ENCODE results near the gene GGTLC1. TPM values are rescaled to one million over a fixed set of nuclear protein-coding genes. Genes with fewer than 3 reads are reported as not detected.
"Not testable (repeated sequence)": the region's sequence is repeated elsewhere in the genome, so short reads cannot be mapped to it uniquely, and the experiment has no call there.

The GGTLC1 gene
- total RNA-seq, 5 donors from 2014 or later (not counting 1 experiment from before 2014, with no cell fraction given): not detected

DNA sequence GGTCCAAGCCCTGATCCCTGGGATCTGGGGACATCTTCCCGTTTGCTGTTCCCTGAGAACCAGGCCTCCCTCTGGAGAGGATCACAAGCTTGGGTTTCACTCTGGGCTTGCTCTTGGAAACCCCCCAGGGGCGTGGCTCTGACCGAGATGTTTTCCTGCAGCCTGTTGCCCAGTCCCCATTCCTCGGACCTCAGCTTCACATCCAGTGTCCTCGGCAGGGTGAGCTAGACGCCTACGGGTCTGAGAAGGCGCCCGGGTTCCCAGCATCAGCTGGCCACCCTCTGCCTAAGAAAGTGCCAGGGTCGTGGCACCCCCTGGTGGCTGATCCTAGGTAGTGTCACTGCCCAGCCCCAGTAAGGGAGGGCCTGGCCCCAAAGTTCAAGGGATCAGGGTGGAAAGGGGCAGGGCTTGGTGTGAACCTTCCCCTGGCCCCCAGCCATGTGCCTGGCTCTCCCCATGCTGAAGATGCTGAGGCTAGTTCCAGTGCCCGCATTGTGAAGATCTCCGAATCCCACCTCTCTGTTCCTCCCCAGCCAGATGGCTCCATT, 4.0 kb downstream of the GGTLC1 start:
- H3K9me3 ChIP-seq; H3K27ac ChIP-seq (ENCODE audit: low read length); H3K27me3 ChIP-seq (replicated peaks in 1 of 2; ENCODE audit: control insufficient read depth in 2 of 2, extremely low read depth in 1 of 2, insufficient read depth in 2 of 2, low read length in 1 of 2); H3K9me3 Mint-ChIP-seq; ATAC-seq (replicated peaks in 1 of 4); H3K4me3 Mint-ChIP-seq; H3K36me3 Mint-ChIP-seq; H3K4me3 ChIP-seq (ENCODE audit: control insufficient read depth in 1 of 2, extremely low read depth in 1 of 2, low read length in 1 of 2); H3K27me3 Mint-ChIP-seq; H3K27ac Mint-ChIP-seq; H3K4me1 ChIP-seq (ENCODE audit: control insufficient read depth in 1 of 2, extremely low read depth in 1 of 2, insufficient read depth in 2 of 2, low read length in 2 of 2); POLR2A ChIA-PET; H3K4me1 Mint-ChIP-seq; CTCF ChIA-PET; H3K36me3 ChIP-seq (ENCODE audit: control insufficient read depth in 2 of 2, extremely low read depth in 1 of 2, insufficient read depth in 1 of 2, low read length in 1 of 2): not testable (repeated sequence)
- WGBS (ENCODE audit: insufficient coverage): no CpG with 5 or more reads among the region's 12 CpGs
- peak in 1 of 35 experiments; percentile 2 for DNase-seq

DNA sequence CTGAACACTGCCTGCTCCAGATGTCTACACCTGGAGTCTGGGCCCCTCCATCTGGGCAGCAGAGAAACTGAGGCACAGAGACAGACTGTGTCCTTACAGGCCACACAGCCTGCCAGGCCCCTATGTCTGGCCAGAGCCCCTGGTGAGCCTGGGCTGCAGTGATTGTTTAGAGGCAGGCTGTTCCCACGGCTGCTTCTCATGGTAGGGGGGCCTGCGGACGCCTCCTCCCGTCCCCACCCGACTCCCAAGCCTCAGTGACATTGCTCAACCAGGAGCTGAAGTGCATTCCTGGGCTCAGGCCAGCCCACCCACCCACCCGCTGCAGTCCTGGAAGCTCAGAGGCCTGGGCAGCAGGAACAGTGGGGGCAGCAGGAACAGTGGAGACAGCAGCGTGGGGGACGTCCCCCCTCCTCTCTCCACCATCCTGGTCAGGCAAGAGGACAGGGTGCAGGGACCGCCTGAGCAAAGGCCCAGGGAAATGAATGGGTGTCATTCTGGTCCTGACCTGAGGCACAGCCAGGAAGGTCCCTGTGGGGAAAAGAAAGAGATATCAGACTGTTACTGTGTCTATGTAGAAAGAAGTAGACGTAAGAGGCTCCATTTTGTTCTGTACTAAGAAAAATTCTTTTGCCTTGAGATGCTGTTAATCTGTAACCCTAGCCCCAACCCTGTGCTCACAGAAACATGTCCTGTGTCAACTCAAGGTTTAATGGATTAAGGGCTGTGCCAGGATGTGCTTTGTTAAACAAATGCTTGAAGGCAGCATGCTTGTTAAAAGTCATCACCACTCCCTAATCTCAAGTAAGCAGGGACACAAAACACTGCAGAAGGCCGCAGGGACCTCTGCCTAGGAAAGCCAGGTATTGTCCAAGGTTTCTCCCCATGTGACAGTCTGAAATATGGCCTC, 6.2 kb downstream of the GGTLC1 start:
- H3K27me3 Mint-ChIP-seq; H3K27me3 ChIP-seq (replicated peaks in 1 of 2; ENCODE audit: control insufficient read depth in 2 of 2, extremely low read depth in 1 of 2, insufficient read depth in 2 of 2, low read length in 1 of 2); H3K27ac ChIP-seq (ENCODE audit: low read length); H3K4me3 ChIP-seq (ENCODE audit: control insufficient read depth in 1 of 2, extremely low read depth in 1 of 2, low read length in 1 of 2); CTCF ChIA-PET; ATAC-seq (replicated peaks in 1 of 4); H3K4me1 ChIP-seq (ENCODE audit: control insufficient read depth in 1 of 2, extremely low read depth in 1 of 2, insufficient read depth in 2 of 2, low read length in 2 of 2); H3K4me3 Mint-ChIP-seq; H3K36me3 ChIP-seq (ENCODE audit: control insufficient read depth in 2 of 2, extremely low read depth in 1 of 2, insufficient read depth in 1 of 2, low read length in 1 of 2); H3K36me3 Mint-ChIP-seq; H3K9me3 ChIP-seq; DNase-seq; H3K4me1 Mint-ChIP-seq; H3K9me3 Mint-ChIP-seq; H3K27ac Mint-ChIP-seq; POLR2A ChIA-PET: not testable (repeated sequence)
- no CpG with 5 or more reads among the region's 11 CpGs for whole genome bisulfite sequencing (ENCODE audit: insufficient coverage)

DNA sequence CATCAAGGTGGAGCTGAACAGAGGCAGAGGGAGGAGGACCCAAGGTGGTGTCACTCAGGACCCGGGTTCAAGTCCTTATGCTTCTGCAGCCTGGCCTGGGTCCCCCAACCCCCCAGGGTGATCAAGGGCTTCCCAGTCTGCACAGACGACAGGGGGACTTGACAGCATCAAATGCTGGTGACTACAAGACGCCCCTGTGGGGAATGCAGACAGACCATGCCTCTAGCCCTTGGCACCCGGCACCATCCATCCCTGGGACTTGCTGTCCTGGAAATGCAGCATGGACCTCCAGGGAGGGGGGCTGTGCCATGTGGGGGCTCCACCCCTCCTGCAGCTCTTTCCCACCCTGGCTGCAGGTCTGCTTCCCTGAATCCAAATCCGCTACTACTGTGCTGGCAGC, 7.1 kb downstream of the GGTLC1 start:
- H3K4me3 Mint-ChIP-seq; POLR2A ChIA-PET; H3K27me3 Mint-ChIP-seq; DNase-seq; ATAC-seq (replicated peaks in 1 of 4); H3K4me1 Mint-ChIP-seq; CTCF ChIA-PET; H3K27ac Mint-ChIP-seq; H3K9me3 ChIP-seq; H3K9me3 Mint-ChIP-seq; H3K36me3 ChIP-seq (ENCODE audit: control insufficient read depth in 2 of 2, extremely low read depth in 1 of 2, insufficient read depth in 1 of 2, low read length in 1 of 2); H3K4me1 ChIP-seq (ENCODE audit: control insufficient read depth in 1 of 2, extremely low read depth in 1 of 2, insufficient read depth in 2 of 2, low read length in 2 of 2); H3K27ac ChIP-seq (ENCODE audit: low read length); H3K27me3 ChIP-seq (replicated peaks in 1 of 2; ENCODE audit: control insufficient read depth in 2 of 2, extremely low read depth in 1 of 2, insufficient read depth in 2 of 2, low read length in 1 of 2); H3K4me3 ChIP-seq (ENCODE audit: control insufficient read depth in 1 of 2, extremely low read depth in 1 of 2, low read length in 1 of 2); H3K36me3 Mint-ChIP-seq: not testable (repeated sequence)
- WGBS (ENCODE audit: insufficient coverage): 92% methylated on average over 2 of the region's 5 CpGs

DNA sequence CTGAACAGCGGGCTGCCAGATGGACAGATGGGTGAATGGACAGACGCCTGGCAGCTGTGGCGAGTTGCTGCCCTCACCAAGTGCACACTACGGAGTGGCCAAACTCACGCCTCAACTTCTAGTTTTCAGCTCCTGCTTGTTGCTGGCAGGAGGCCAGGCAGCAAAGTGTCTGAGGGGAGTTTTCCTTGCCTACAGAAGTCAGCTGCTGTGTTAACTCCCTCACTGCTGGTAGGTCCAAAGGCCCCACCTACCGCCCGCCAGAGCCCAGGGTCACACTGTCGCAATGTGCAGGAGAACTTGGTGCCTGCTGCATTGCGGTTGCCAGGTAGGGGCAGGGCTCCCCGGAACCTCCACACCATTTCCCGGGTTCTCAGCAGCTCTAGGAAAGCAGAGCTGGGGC, 7.6 kb downstream of the GGTLC1 start:
- ATAC-seq (replicated peaks in 1 of 4); H3K27ac Mint-ChIP-seq; H3K36me3 ChIP-seq (ENCODE audit: control insufficient read depth in 2 of 2, extremely low read depth in 1 of 2, insufficient read depth in 1 of 2, low read length in 1 of 2); POLR2A ChIA-PET; H3K4me1 ChIP-seq (ENCODE audit: control insufficient read depth in 1 of 2, extremely low read depth in 1 of 2, insufficient read depth in 2 of 2, low read length in 2 of 2); H3K9me3 Mint-ChIP-seq; H3K9me3 ChIP-seq; H3K4me3 ChIP-seq (ENCODE audit: control insufficient read depth in 1 of 2, extremely low read depth in 1 of 2, low read length in 1 of 2); DNase-seq; H3K27me3 Mint-ChIP-seq; H3K27ac ChIP-seq (ENCODE audit: low read length); H3K36me3 Mint-ChIP-seq; H3K4me1 Mint-ChIP-seq; H3K27me3 ChIP-seq (replicated peaks in 1 of 2; ENCODE audit: control insufficient read depth in 2 of 2, extremely low read depth in 1 of 2, insufficient read depth in 2 of 2, low read length in 1 of 2); CTCF ChIA-PET; H3K4me3 Mint-ChIP-seq: not testable (repeated sequence)
- WGBS (ENCODE audit: insufficient coverage): 88% methylated on average over 5 of the region's 11 CpGs

DNA sequence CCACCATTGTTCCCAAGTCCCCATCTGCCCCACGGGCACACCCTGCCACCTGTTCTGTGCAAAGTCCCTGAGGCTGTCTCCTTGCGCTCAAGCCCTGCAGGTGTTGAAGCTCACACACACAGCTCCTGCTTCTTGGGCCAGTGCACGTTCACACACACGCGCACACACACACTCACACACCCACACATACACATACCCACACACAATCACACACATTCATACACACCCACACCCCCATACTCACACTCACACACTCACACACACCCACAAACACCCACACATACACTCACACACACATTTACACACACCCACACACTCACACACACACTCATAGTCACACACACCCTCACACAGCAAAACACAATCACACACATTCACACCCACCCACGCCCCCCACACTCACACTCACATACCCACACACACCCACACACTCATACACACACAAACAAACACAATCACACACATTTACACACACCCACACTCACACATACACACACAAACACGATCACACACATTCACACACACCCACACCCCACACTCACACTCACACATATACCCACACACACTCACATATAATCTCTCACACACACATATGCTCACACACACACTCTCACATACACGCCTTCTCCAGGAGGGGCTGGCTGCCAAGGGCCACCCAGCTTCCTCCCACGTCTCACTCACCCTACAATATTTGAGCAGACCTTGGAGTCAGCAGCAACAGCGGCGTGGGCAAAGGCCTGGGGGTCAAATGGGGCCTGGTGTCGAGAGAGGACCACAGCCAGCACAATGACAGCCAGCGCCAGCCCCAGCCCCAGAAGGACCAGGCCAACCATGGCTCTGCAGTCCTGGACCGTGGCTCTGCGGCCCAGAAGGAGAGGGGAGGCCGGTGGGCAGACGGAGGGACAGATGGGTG, 8.4 kb downstream of the GGTLC1 start:
- H3K27me3 ChIP-seq (replicated peaks in 1 of 2; ENCODE audit: control insufficient read depth in 2 of 2, extremely low read depth in 1 of 2, insufficient read depth in 2 of 2, low read length in 1 of 2); POLR2A ChIA-PET; DNase-seq; H3K4me3 Mint-ChIP-seq; H3K4me1 ChIP-seq (ENCODE audit: control insufficient read depth in 1 of 2, extremely low read depth in 1 of 2, insufficient read depth in 2 of 2, low read length in 2 of 2); CTCF ChIA-PET; ATAC-seq (replicated peaks in 1 of 4); H3K27ac ChIP-seq (ENCODE audit: low read length); H3K4me3 ChIP-seq (ENCODE audit: control insufficient read depth in 1 of 2, extremely low read depth in 1 of 2, low read length in 1 of 2); H3K36me3 Mint-ChIP-seq; H3K4me1 Mint-ChIP-seq; H3K27me3 Mint-ChIP-seq; H3K27ac Mint-ChIP-seq; H3K9me3 ChIP-seq; H3K9me3 Mint-ChIP-seq; H3K36me3 ChIP-seq (ENCODE audit: control insufficient read depth in 2 of 2, extremely low read depth in 1 of 2, insufficient read depth in 1 of 2, low read length in 1 of 2): not testable (repeated sequence)
- WGBS (ENCODE audit: insufficient coverage): 78% methylated on average over 13 of the region's 17 CpGs

DNA sequence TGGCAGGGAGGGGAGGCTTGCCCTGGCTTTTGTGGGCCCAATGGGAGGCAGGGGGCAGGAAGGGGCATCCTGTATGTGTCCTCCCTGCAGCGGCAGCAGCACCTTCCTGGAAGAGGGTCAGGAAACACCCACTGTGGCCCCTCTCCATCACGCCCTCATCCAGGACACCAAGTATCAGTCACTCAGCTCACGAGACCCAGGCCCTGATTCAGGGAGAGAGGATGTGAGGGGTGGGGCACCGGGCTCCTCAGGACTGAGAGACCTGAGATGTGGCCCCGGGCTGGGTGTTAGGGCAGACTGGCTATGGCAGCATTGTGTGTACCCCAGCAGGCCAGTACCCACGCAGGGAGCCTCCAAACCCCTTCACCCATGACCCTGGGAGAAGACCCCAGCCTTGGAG, 9.2 kb downstream of the GGTLC1 start:
- H3K4me1 ChIP-seq (ENCODE audit: control insufficient read depth in 1 of 2, extremely low read depth in 1 of 2, insufficient read depth in 2 of 2, low read length in 2 of 2); H3K36me3 ChIP-seq (ENCODE audit: control insufficient read depth in 2 of 2, extremely low read depth in 1 of 2, insufficient read depth in 1 of 2, low read length in 1 of 2); CTCF ChIA-PET; H3K36me3 Mint-ChIP-seq; H3K27me3 ChIP-seq (replicated peaks in 1 of 2; ENCODE audit: control insufficient read depth in 2 of 2, extremely low read depth in 1 of 2, insufficient read depth in 2 of 2, low read length in 1 of 2); ATAC-seq (replicated peaks in 1 of 4); H3K9me3 Mint-ChIP-seq; DNase-seq; H3K9me3 ChIP-seq; H3K4me1 Mint-ChIP-seq; H3K27ac ChIP-seq (ENCODE audit: low read length); H3K27me3 Mint-ChIP-seq; H3K4me3 ChIP-seq (ENCODE audit: control insufficient read depth in 1 of 2, extremely low read depth in 1 of 2, low read length in 1 of 2); H3K27ac Mint-ChIP-seq; POLR2A ChIA-PET; H3K4me3 Mint-ChIP-seq: not testable (repeated sequence)
- no CpG with 5 or more reads among the region's 6 CpGs for WGBS (ENCODE audit: insufficient coverage)
